ENCODE results near the gene CREG2.
A peak's percentile ranks its signal among the peaks of the same experiment; 100 is the strongest.

GRCh38 chr2:101387151-101387834 is at the start of gene CREG2:
- no peak for TF ChIP-seq EP300 (IDR thresholded peaks at IDR 0.05)
- TF ChIP-seq, protein P1, sequence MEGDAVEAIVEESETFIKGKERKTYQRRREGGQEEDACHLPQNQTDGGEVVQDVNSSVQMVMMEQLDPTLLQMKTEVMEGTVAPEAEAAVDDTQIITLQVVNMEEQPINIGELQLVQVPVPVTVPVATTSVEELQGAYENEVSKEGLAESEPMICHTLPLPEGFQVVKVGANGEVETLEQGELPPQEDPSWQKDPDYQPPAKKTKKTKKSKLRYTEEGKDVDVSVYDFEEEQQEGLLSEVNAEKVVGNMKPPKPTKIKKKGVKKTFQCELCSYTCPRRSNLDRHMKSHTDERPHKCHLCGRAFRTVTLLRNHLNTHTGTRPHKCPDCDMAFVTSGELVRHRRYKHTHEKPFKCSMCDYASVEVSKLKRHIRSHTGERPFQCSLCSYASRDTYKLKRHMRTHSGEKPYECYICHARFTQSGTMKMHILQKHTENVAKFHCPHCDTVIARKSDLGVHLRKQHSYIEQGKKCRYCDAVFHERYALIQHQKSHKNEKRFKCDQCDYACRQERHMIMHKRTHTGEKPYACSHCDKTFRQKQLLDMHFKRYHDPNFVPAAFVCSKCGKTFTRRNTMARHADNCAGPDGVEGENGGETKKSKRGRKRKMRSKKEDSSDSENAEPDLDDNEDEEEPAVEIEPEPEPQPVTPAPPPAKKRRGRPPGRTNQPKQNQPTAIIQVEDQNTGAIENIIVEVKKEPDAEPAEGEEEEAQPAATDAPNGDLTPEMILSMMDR (IDR thresholded peaks at IDR 0.05): peak; percentile 25 to 81 (median 66)
- TF ChIP-seq POLR2A (IDR thresholded peaks at IDR 0.05): no peak
- TF ChIP-seq POLR2AphosphoS5 (IDR thresholded peaks at IDR 0.05): no peak

Data from upper lobe of left lung (tissue), 4 donors.